ENCODE data around the gene RNF152.

DNA sequence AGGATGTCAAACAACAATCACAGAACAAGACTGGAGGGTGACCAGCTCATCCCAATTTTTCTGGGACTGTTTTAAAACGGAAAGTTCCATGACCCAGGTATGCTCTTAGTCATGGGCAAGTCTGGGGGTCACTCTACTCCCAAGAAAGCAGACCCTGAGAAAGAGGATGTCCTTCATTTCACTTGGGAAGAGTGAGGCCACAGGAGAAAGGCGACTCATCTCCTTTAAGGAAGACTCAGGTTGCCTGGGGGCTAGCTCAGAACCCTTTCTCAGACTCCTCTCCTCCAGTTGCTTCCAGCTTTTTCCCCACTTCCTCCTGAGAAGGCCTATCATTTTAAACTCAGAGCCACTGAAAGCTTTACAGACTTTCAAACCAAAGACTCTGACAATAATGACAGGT lies 9.3 kb downstream of the RNF152 start:
- TF ChIP-seq, protein P1, sequence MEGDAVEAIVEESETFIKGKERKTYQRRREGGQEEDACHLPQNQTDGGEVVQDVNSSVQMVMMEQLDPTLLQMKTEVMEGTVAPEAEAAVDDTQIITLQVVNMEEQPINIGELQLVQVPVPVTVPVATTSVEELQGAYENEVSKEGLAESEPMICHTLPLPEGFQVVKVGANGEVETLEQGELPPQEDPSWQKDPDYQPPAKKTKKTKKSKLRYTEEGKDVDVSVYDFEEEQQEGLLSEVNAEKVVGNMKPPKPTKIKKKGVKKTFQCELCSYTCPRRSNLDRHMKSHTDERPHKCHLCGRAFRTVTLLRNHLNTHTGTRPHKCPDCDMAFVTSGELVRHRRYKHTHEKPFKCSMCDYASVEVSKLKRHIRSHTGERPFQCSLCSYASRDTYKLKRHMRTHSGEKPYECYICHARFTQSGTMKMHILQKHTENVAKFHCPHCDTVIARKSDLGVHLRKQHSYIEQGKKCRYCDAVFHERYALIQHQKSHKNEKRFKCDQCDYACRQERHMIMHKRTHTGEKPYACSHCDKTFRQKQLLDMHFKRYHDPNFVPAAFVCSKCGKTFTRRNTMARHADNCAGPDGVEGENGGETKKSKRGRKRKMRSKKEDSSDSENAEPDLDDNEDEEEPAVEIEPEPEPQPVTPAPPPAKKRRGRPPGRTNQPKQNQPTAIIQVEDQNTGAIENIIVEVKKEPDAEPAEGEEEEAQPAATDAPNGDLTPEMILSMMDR (IDR thresholded peaks at IDR 0.05 in 4 of 5, conservative IDR thresholded peaks at IDR 0.05 in 1 of 5): no peak
- no peak for TF ChIP-seq POLR2A (IDR thresholded peaks at IDR 0.05)

All from gastrocnemius medialis (tissue), 4 donors.